ENCODE data around the gene AUTS2.

Gene AUTS2

GRCh38 chr7:70190281-70190680 is 592.0 kb downstream of the AUTS2 start:
- no peak for DNase-seq (ENCODE audit: low read depth)
- no peak for TF ChIP-seq CTCF (IDR thresholded peaks at IDR 0.05; ENCODE audit: low read depth, low read length, missing control alignments)
- H3K4me3 ChIP-seq (ENCODE audit: low read depth, low read length): no peak overlapping the region

DNA sequence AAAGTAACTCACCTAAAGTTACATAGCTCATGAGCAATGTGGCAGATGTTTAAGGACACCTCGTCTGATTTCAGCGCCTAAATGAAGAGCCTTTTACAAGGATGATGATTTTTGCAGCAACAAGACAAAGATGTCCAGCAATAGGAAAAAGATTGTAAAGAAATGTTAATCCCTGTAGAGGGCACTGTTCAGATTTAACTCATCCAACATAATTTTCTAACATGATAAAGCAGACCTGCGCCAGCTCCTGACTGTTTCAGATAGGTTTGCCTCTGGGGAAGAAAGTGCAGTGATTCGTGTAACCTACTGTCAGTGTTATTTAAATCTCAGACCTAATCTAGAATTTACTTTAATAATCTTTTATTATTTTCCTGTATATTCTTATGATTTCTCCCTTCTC is 595.2 kb downstream of the AUTS2 start:
- TF ChIP-seq CTCF (IDR thresholded peaks at IDR 0.05; ENCODE audit: low read depth, low read length, missing control alignments): peak; percentile 32
- peak; percentile 0 for DNase-seq (ENCODE audit: low read depth)
- no peak overlapping the region for H3K4me3 ChIP-seq (ENCODE audit: low read depth, low read length)

- no peak for DNase-seq (ENCODE audit: low read depth)
- no peak overlapping the region for H3K4me3 ChIP-seq (ENCODE audit: low read depth, low read length)
- TF ChIP-seq CTCF (IDR thresholded peaks at IDR 0.05; ENCODE audit: low read depth, low read length, missing control alignments): no peak
Observed at GRCh38 chr7:70208236-70209063, 610.2 kb downstream of the AUTS2 start.

- DNase-seq (ENCODE audit: low read depth): no peak
- no peak for TF ChIP-seq CTCF (IDR thresholded peaks at IDR 0.05; ENCODE audit: low read depth, low read length, missing control alignments)
Observed at GRCh38 chr7:70210200-70210935, 612.1 kb downstream of the AUTS2 start.

GRCh38 chr7:70210936-70211310 is 612.6 kb downstream of the AUTS2 start:
- H3K4me3 ChIP-seq (ENCODE audit: low read depth, low read length): no peak overlapping the region
- DNase-seq (ENCODE audit: low read depth): no peak
- no peak for TF ChIP-seq CTCF (IDR thresholded peaks at IDR 0.05; ENCODE audit: low read depth, low read length, missing control alignments)

More at GRCh38 chr7:70210200-70210935, 612.1 kb downstream of the AUTS2 start:
- no peak overlapping the region for H3K4me3 ChIP-seq (ENCODE audit: low read depth, low read length)

GRCh38 chr7:70212281-70212680 is 614.0 kb downstream of the AUTS2 start:
- no peak for DNase-seq (ENCODE audit: low read depth)
- no peak for TF ChIP-seq CTCF (IDR thresholded peaks at IDR 0.05; ENCODE audit: low read depth, low read length, missing control alignments)
- no peak overlapping the region for H3K4me3 ChIP-seq (ENCODE audit: low read depth, low read length)

Data from GM12864 (cell line).